ENCODE results near the gene MYBPC3.

MYBPC3 gene

DNA sequence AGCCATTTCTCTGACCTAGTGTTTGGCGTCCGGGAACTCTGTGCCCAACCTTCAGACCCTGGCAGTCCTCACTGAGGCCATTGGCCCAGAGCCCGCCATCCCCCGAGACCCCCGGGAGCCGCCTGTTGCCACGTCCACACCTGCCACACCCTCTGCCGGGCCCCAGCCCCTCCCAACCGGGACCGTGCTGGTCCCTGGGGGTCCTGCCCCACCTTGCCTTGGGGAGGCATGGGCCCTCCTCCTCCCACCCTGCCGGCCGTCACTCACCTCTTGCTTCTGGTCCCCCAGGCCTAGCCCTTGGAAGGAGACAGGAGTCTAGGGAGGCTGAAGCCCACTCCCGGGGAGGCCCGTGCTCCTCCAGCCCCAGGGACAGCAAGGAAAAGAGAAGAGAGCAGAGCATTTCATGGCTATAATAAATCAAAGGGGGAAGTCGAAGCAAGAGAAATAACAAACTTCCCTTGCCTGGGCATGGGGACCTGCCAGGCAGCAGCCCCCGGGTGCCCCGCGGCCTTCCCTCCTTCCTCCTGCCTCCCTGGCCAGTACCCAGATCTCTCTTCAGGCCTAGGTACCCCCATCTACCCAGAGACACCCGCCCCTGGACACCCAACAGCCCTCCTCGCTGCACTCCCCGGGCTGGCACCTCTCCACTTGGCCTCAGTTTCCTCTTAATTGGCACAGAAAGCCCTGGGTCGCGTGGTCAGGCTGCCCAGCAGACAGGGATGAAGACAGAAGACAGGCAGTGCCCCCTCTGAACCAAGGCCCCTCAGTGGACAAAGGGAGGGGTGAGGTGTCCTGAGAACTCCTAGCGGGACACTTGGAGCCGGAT lies 42.9 kb upstream of the MYBPC3 start:
- DNase-seq (ENCODE audit: low read depth): no peak
- H3K4me3 ChIP-seq (ENCODE audit: low read depth, low read length): no peak overlapping the region
- TF ChIP-seq, protein P1, sequence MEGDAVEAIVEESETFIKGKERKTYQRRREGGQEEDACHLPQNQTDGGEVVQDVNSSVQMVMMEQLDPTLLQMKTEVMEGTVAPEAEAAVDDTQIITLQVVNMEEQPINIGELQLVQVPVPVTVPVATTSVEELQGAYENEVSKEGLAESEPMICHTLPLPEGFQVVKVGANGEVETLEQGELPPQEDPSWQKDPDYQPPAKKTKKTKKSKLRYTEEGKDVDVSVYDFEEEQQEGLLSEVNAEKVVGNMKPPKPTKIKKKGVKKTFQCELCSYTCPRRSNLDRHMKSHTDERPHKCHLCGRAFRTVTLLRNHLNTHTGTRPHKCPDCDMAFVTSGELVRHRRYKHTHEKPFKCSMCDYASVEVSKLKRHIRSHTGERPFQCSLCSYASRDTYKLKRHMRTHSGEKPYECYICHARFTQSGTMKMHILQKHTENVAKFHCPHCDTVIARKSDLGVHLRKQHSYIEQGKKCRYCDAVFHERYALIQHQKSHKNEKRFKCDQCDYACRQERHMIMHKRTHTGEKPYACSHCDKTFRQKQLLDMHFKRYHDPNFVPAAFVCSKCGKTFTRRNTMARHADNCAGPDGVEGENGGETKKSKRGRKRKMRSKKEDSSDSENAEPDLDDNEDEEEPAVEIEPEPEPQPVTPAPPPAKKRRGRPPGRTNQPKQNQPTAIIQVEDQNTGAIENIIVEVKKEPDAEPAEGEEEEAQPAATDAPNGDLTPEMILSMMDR (IDR thresholded peaks at IDR 0.05; ENCODE audit: control insufficient read depth, extremely low read depth, insufficient read depth): no peak

DNA sequence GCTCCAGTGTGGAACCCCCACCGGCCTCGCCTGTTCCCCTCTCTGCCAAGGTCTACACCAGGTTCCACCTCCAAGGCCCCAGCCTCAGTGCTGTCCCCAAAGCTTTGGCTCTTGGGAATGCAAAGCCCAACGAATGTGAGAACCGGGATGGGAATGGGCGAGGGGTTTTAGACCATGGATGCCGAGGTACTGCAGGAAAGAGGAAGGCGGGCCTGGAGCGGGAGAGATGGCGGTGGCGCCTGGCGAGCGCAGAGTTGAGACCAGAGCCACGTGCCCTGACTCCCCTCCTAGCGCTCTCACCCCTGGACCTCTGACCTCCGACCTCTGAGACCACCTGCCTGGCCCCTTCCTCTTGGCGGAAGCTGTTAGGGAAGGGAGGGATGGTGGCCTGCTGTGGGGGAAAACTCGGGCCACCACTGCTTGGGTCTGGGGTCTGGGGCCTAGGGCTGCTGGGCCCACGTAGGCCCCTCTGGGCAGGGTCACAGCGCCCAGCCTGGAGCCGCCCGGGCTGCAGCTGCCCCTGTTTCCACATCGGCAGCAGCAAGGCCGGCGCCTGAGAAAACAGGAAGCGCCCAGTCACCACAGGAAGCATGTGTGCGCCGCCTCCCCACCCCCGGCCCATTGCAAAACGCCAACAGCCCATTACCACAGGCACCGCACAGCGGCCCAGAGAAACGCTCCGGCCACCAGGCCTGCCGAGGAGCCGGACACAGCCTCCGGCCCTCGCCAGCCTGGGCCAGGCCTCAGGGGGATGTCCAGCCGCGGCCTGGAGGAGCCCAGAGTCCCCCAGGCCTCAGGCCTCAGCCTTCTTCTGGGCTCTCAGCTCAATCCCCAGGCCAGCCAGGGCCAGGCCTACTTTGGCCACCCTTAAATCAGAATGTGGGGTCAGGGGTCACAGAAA lies 42.1 kb upstream of the MYBPC3 start:
- H3K4me3 ChIP-seq (ENCODE audit: low read depth, low read length): no peak overlapping the region
- no peak for DNase-seq (ENCODE audit: low read depth)
- TF ChIP-seq, protein P1 (IDR thresholded peaks at IDR 0.05; ENCODE audit: control insufficient read depth, extremely low read depth, insufficient read depth): no peak

DNA sequence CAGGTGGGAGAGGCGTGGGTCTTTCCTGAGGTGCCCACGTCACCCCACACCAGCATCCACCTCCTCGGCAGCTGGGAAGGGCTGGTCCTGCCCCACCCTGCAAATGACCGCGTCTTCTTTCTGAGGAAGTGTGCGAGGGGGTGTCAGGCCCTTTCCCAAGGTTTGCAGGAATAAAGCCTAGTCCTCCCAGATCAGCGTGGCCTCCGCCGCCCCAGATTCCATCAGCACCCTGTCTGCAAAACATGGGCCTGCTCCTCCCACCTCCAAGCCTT lies 41.5 kb upstream of the MYBPC3 start:
- no peak overlapping the region for H3K4me3 ChIP-seq (ENCODE audit: low read depth, low read length)
- TF ChIP-seq, protein P1 (IDR thresholded peaks at IDR 0.05; ENCODE audit: control insufficient read depth, extremely low read depth, insufficient read depth): no peak
- no peak for DNase-seq (ENCODE audit: low read depth)

DNA sequence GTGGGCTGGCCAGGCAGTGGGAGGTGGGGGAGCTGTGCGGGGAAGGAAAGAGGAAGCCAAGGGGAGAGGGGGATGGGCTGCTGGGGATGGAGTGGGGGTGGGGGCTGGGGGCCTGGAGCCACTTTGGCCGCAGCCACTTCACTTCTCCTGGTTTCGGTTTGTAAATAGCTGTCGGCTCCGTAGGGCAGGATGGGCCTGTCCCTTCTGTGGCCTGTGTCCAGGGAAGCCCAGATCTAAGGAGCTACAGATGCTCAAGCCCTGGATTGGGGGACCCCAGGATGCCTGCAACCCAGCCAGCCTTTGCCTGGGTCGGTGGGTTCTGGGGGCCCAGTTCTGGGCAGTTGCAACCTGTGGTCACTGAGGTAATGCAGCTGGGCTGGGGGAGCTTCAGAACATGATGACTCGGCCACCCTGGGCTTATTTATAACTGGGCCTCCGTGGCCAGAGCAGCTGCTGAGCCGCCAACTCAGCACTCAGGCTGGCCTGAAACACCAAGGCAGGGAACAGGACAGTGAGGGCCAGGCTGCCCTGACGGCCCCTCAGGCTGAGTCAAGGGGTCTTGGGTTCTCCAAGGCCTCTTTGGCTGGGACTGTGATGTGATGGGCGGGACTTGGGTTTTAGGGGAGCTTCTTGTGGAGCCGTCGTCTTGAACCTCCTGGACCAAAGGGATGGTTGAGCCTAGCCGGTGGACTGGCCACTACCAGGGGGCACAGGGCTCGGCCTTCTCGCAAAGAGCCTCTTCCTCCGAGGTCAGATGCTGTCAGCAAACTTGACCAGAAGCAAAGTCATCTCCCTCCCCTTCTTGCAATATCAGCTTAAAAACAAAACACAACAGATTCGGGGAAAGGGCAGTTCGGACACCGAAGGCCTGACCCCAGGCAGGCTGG lies 40.9 kb upstream of the MYBPC3 start:
- H3K4me3 ChIP-seq (ENCODE audit: low read depth, low read length): no peak overlapping the region
- no peak for DNase-seq (ENCODE audit: low read depth)
- TF ChIP-seq, protein P1 (IDR thresholded peaks at IDR 0.05; ENCODE audit: control insufficient read depth, extremely low read depth, insufficient read depth): no peak

DNA sequence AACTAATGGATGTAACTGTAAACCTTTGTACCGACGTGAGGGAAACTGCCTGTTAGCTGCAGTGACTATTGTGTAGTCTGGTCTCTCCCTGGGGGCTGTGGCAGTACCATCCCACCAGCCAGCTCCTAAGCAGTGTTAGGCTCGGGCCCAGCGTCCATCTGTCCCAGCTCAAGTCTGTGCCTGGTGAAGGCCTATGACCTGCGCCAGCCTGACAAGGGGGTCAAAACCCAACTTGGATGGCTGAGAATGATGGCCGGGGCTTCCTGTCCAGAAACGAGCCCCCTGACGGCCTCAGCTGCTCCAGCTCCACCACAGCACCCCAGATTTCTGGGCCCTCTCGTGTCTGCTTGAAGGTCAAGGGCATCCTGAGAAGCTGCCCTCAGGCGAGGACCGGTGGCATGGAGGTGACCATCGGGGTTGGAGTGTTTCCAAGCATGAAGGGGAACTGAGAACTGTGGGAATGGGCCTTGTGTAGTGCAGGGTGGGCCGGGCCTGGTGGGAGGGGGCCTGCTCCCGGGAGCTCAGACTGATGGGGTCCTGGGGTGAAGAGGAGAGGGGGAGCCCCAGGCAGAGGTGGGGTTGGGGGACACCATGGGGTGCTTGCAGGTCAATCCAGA lies 40.2 kb upstream of the MYBPC3 start:
- TF ChIP-seq, protein P1 (IDR thresholded peaks at IDR 0.05; ENCODE audit: control insufficient read depth, extremely low read depth, insufficient read depth): no peak
- DNase-seq (ENCODE audit: low read depth): no peak
- H3K4me3 ChIP-seq (ENCODE audit: low read depth, low read length): no peak overlapping the region

DNA sequence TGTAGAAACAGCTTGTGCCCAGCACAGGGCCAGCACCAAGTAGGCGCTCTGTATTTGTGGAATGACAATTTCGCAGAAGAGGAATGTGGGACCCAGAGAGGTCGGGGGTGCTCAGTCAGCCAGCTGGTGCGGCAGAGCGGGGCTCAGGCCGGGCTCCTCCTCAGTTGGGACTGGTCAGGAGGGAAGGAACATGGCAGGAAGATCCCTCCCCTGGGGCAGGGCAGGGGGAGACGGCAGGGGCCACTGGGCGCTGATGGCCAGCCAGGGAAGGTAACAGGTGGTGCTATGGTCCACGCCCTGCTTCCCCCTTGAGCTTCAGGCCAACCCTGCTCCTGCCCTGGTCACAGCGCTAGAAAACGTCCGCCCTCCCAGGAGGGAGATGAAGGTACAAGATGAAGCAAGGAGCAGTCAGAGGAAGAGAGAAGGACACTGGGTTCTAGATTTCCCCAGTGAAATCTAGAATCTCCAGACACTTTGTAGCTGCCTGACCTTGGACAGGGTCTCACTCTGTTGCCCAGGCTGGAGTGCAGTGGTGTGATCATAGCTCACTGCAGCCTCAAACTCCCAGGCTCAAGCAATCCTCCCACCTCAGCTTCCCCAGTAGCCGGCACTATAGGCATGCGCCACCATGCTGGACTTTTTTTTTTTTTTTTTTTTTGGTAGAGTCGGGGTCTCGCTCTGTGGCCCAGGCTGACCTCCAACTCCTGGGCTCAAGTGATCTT lies 39.4 kb upstream of the MYBPC3 start:
- DNase-seq (ENCODE audit: low read depth): no peak
- no peak overlapping the region for H3K4me3 ChIP-seq (ENCODE audit: low read depth, low read length)
- TF ChIP-seq, protein P1 (IDR thresholded peaks at IDR 0.05; ENCODE audit: control insufficient read depth, extremely low read depth, insufficient read depth): no peak

Data from LNCaP clone FGC (cell line).